NT2/D1 (cell line): ENCODE data around the gene C11orf98.

Experiments
- SUZ12 ChIP-seq: IDR thresholded peaks from 2 replicates; pipeline ENCODE4 v1.6.1; 2011; ENCODE audit not compliant: insufficient read length, insufficient read depth; ENCODE audit errors: extremely low read depth
- YY1 ChIP-seq: IDR thresholded peaks from 2 replicates; pipeline ENCODE4 v1.6.1; 2011; ENCODE audit not compliant: insufficient read length, insufficient read depth

DNA sequence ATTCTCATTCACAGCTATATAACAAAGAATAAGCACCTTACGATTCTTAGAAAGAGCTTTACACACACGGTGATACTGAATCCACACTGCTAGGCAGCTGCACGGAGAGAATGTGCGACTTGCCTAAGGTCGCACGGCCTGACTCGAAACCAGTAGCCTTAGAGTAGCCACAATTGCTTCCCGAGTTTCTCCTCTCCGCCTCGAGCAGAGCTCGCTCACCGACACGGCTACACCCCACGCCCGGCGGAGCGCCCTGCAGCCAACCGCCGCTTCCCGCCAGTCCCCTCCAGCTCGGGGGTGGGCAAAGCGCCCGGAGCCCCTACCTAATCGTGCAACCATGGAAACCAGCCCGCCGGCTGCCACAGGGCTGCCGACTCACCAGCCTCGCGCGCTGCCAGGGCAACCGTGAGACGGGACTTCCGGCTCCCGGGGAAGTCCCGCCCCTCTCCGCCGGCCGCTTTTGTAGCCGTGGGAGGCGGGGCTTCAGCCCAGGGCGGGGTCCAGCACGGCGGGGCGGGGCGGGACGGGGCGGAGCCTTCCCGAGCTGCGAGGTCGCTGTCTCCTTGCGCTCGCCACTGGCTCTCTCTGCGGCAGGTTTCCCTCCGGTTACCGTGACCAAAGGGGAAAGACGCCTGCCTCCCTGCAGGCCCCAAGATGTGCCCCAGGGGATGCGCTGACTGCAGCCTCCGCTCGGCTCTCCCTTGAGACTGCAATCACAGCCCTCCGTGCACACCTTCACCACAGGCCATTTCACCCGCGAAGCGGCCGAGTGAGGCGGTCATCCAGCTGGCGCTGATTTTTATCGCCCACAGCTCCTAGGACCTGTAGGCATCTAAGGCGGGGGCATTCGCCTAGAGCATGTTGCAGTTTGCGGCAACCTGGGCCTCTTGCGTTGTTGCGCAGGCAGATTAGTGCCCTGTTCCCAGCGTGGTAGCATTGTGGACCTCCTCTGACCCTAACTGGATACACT is 41.2 kb upstream of the C11orf98 start:
- TF ChIP-seq YY1 (no peak), SUZ12 (no peak)
